MCF 10A (cell line): Measurements from ENCODE around the gene DAB1. TPM values are rescaled to one million over a fixed set of nuclear protein-coding genes. Genes with fewer than 3 reads are reported as not detected.

Source experiments
- BruUV-seq: library from RNA; stranded (reverse); fragments of 400-500 nt; replicated peaks from 2 replicates; lab custom pipeline; 2021; lab: Mats Ljungman, UMichigan
- CTCF ChIA-PET: fragments of 300-600 bp; sonication (Branson Sonifier 250); formaldehyde crosslinking; extraction: SDS; loops from one replicate; lab custom pipeline; 2021; ENCODE audit warnings: antibody characterized with exemption, inconsistent platforms; lab: Yijun Ruan, JAX
- POLR2A ChIA-PET: fragments of 300-600, 350-650 bp; sonication (Branson Sonifier 250); formaldehyde crosslinking; extraction: SDS; loops from one replicate; lab custom pipeline; 2020; ENCODE audit warnings: antibody characterized with exemption, inconsistent platforms; lab: Yijun Ruan, JAX
- DNase-seq: peaks from one replicate; pipeline ENCODE4 v3.0.0-alpha.2; 2018; ENCODE audit not compliant: unreplicated experiment
- H3K27ac Mint-ChIP-seq: one replicate; pipeline ENCODE4 v1.8.0; 2022; ENCODE audit warnings: mild to moderate bottlenecking, low read depth, mixed read lengths; ENCODE audit not compliant: unreplicated experiment
- H3K27me3 Mint-ChIP-seq: one replicate; pipeline ENCODE4 v1.8.0; 2022; ENCODE audit warnings: mixed read lengths; ENCODE audit not compliant: insufficient read depth, unreplicated experiment
- H3K36me3 Mint-ChIP-seq: one replicate; pipeline ENCODE4 v1.8.0; 2022; ENCODE audit warnings: mild to moderate bottlenecking, moderate library complexity, mixed read lengths; ENCODE audit not compliant: insufficient read depth, unreplicated experiment
- H3K4me1 Mint-ChIP-seq: one replicate; pipeline ENCODE4 v1.8.0; 2022; ENCODE audit warnings: mixed read lengths; ENCODE audit not compliant: insufficient read depth, unreplicated experiment
- H3K4me3 Mint-ChIP-seq: one replicate; pipeline ENCODE4 v1.8.0; 2022; ENCODE audit warnings: mild to moderate bottlenecking, moderate library complexity, mixed read lengths; ENCODE audit not compliant: unreplicated experiment
- H3K9me3 Mint-ChIP-seq: one replicate; pipeline ENCODE4 v1.8.0; 2022; ENCODE audit warnings: mixed read lengths; ENCODE audit not compliant: unreplicated experiment
- CTCF ChIP-seq: fragments of 200-600 bp; IDR thresholded peaks from one replicate; pipeline ENCODE4 v1.8.0; 2022; ENCODE audit warnings: antibody characterized with exemption, mild to moderate bottlenecking; ENCODE audit not compliant: unreplicated experiment
- intact Hi-C: fragments of 100-400 bp; cut with micrococcal nuclease; formaldehyde crosslinking; loops from 2 replicates; pipeline ENCODE4 v1.14.1; 2022
- total RNA-seq: library from RNA; stranded (reverse); gene quantifications from 2 replicates; pipeline ENCODE4 v1.2.3, GENCODE V29; 2022

Gene DAB1
- total RNA-seq, 1 experiment from 2014 or later, result not detected

GRCh38 chr1:57007948-57008347 is 415.9 kb downstream of the DAB1 start:
- Mint-ChIP-seq H3K27ac (no peak overlapping the region), H3K4me1 (no peaks in the 10 kb centered on the region), H3K36me3 (no peaks in the 10 kb centered on the region), H3K27me3 (peaks cover 12% of the 10 kb centered on the region), H3K4me3 (no peak overlapping the region), H3K9me3 (no peaks in the 10 kb centered on the region)
- no TSS peak for BruUV-seq
- intact Hi-C loops, result no loop called here
- no peak for DNase-seq
- CTCF ChIA-PET, result interaction anchor here (0.6 kb wide), 1 partner anchor 130 kb away, joined by 4 read pairs; no protein-coding TSS in a partner anchor
- POLR2A ChIA-PET, result no interaction called here
- no peak for TF ChIP-seq CTCF

- no TSS peak for BruUV-seq
- POLR2A ChIA-PET, result interaction anchor here (0.7 kb wide), 1 partner anchor 111 kb away, joined by 4 read pairs; no protein-coding TSS in a partner anchor
- intact Hi-C loops, result no loop called here
- no peak overlapping the region for H3K27ac Mint-ChIP-seq
- no peaks in the 10 kb centered on the region for H3K36me3 Mint-ChIP-seq
- H3K9me3 Mint-ChIP-seq, result no peaks in the 10 kb centered on the region
- H3K4me1 Mint-ChIP-seq, result no peaks in the 10 kb centered on the region
- CTCF ChIA-PET, result interaction anchor here (0.6 kb wide), 1 partner anchor 130 kb away, joined by 4 read pairs; no protein-coding TSS in a partner anchor
- H3K4me3 Mint-ChIP-seq, result no peak overlapping the region
- H3K27me3 Mint-ChIP-seq, result peaks cover 12% of the 10 kb centered on the region
- no peak for TF ChIP-seq CTCF
- DNase-seq, result no peak
These were observed 416.4 kb downstream of the DAB1 start for GRCh38 chr1:57007472-57007871.

GRCh38 chr1:57003398-57004139 is 420.3 kb downstream of the DAB1 start:
- no peaks in the 10 kb centered on the region for H3K36me3 Mint-ChIP-seq
- intact Hi-C loops, result no loop called here
- H3K27ac Mint-ChIP-seq, result no peak overlapping the region
- no peak for TF ChIP-seq CTCF
- H3K9me3 Mint-ChIP-seq, result no peaks in the 10 kb centered on the region
- H3K27me3 Mint-ChIP-seq, result peaks cover 12% of the 10 kb centered on the region
- ChIA-PET POLR2A (interaction anchor here (0.6 kb wide), 1 partner anchor 10 kb away, joined by 3 read pairs; no protein-coding TSS in a partner anchor), CTCF (interaction anchor here (0.5 to 0.7 kb wide), 4 partner anchors 9 to 94 kb away, joined by 3 to 4 read pairs (median 3); no protein-coding TSS in a partner anchor)
- no TSS peak for BruUV-seq
- H3K4me1 Mint-ChIP-seq, result no peaks in the 10 kb centered on the region
- peak; percentile 27 for DNase-seq
- no peak overlapping the region for H3K4me3 Mint-ChIP-seq

- no peaks in the 10 kb centered on the region for H3K9me3 Mint-ChIP-seq
These were observed 428.3 kb downstream of the DAB1 start for GRCh38 chr1:56995414-56996100.

More at GRCh38 chr1:56995414-56996100, 428.3 kb downstream of the DAB1 start:
- CTCF ChIA-PET, result no interaction called here
- POLR2A ChIA-PET, result no interaction called here
- H3K36me3 Mint-ChIP-seq, result peaks cover 6% of the 10 kb centered on the region
- no peaks in the 10 kb centered on the region for H3K27me3 Mint-ChIP-seq
- intact Hi-C loops, result no loop called here
- no peak overlapping the region for H3K4me3 Mint-ChIP-seq
- no TSS peak for BruUV-seq
- H3K27ac Mint-ChIP-seq, result no peak overlapping the region
- no peaks in the 10 kb centered on the region for H3K4me1 Mint-ChIP-seq
- TF ChIP-seq CTCF, result no peak
- no peak for DNase-seq
